ENCODE measurements around the gene GGT1.
"Not testable (repeated sequence)": the region's sequence is repeated elsewhere in the genome, so short reads cannot be mapped to it uniquely, and the experiment has no call there.

- not testable (repeated sequence) for TF ChIP-seq TAF1 (IDR thresholded peaks at IDR 0.05; ENCODE audit: low read depth, low read length); CTCF (IDR thresholded peaks at IDR 0.05; ENCODE audit: control extremely low read depth in 1 of 3, insufficient read depth in 1 of 3, low read depth in 1 of 3, low read length in 3 of 3); RAD21 (IDR thresholded peaks at IDR 0.05 in 1 of 2, conservative IDR thresholded peaks at IDR 0.05 in 1 of 2; ENCODE audit: low read depth in 2 of 2, low read length in 2 of 2); POLR2A (IDR thresholded peaks at IDR 0.05; ENCODE audit: control extremely low read depth in 1 of 2, low read depth in 2 of 2, low read length in 2 of 2); SIN3A (conservative IDR thresholded peaks at IDR 0.05 in 1 of 2, IDR thresholded peaks at IDR 0.05 in 1 of 2; ENCODE audit: low read depth in 1 of 2, low read length in 2 of 2); GABPA (IDR thresholded peaks at IDR 0.05; ENCODE audit: borderline replicate concordance, insufficient read depth, low read length); POLR2AphosphoS5 (IDR thresholded peaks at IDR 0.05; ENCODE audit: low read depth, low read length); EZH2 (IDR thresholded peaks at IDR 0.05; ENCODE audit: low read depth, low read length, severe bottlenecking); KDM4A (IDR thresholded peaks at IDR 0.05; ENCODE audit: low read depth, low read length, severe bottlenecking); CEBPB (IDR thresholded peaks at IDR 0.05; ENCODE audit: low read depth, low read length); BACH1 (IDR thresholded peaks at IDR 0.05; ENCODE audit: low read length); SP1 (IDR thresholded peaks at IDR 0.05; ENCODE audit: low read depth, low read length); CHD2 (IDR thresholded peaks at IDR 0.05; ENCODE audit: low read length)
Measured at GRCh38 chr22:24599958-24600715, 2.9 kb upstream of the GGT1 start.

Data from H1 (cell line).